Erythroblast (primary cell): Measurements from ENCODE around the gene C10orf105.

Experiments used
- GATA1 ChIP-seq: IDR thresholded peaks from 2 replicates; pipeline ENCODE4 v1.6.1; 2011; ENCODE audit warnings: low read depth, mild to moderate bottlenecking, control low read depth, low read length, moderate library complexity
- POLR2A ChIP-seq: IDR thresholded peaks from 2 replicates; pipeline ENCODE4 v1.6.1; 2011; ENCODE audit warnings: mild to moderate bottlenecking, low read length

- TF ChIP-seq POLR2A = no peak
- TF ChIP-seq GATA1 = no peak
These were observed 6.5 kb upstream of the C10orf105 start for GRCh38 chr10:71725998-71726579.
